NCI-H2029 treated with DMSO at 0.1 percent for 48 hours (cell line): Measurements from ENCODE around the gene TATDN2.
"Not testable (repeated sequence)": the region's sequence is repeated elsewhere in the genome, so short reads cannot be mapped to it uniquely, and the experiment has no call there.

Experiments used
- DNase-seq: peaks from one replicate; lab custom pipeline; 2025; lab: John Stamatoyannopoulos, UW

The TATDN2 gene

GRCh38 chr3:10289787-10290355 is 41.6 kb downstream of the TATDN2 start:
- no peak for DNase-seq

- DNase-seq: no peak
These were observed 42.4 kb downstream of the TATDN2 start for GRCh38 chr3:10290481-10291176.

DNA sequence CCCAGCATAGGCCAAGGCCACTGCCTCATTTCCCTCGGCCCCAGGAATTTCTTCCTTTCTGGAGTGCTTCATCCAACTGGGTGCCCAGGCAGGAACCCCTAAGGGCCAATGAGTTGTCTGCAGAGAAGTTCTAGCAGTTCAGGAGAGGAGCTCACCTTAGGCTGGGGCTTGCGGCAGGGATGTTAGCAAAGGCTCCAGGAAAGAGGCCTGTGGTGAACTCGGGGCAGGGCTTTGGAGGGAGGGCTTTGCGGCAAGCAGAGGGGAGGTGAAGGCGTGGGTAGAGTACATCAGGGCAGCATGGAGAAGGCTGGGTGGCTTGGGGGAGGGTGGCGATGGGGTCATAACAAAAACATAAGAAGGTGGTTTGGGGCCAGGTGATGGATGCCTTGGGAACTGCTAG is 43.4 kb downstream of the TATDN2 start:
- no peak for DNase-seq

- DNase-seq: no peak
These were observed 44.5 kb downstream of the TATDN2 start, which contains the start of gene GHRL for GRCh38 chr3:10292505-10293419. GHRL (minus strand) TSS chr3:10292947; CDS start chr3:10290180, 2,767 bp downstream.

GRCh38 chr3:10294030-10294586 is 45.8 kb downstream of the TATDN2 start:
- no peak for DNase-seq

DNA sequence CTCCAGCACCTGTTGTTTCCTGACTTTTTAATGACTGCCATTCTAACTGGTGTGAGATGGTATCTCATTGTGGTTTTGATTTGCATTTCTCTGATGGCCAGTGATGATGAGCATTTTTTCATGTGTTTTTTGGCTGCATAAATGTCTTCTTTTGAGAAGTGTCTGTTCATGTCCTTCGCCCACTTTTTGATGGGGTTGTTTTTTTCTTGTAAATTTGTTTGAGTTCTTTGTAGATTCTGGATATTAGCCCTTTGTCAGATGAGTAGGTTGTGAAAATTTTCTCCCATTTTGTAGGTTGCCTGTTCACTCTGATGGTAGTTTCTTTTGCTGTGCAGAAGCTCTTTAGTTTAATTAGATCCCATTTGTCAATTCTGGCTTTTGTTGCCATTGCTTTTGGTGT is 49.8 kb downstream of the TATDN2 start:
- not testable (repeated sequence) for DNase-seq

DNA sequence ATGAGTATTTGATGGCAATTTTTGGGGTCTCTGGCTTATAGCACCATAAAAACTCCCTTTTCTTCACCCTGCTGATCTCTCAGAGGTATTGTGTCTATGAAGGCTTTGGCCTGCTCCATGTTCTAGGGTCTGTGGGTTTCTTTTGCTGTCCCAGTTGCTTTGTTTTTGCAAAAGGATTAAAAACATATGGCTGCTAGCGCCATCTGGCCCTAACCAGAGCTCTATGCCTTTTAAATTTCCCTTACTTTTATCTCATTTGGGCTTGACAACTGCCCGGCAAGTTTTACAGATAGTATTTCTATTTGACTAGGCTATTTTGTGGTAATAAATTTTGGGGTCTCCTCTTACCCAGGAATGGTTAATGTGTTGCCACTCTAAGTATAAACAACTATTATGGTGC is 50.9 kb downstream of the TATDN2 start:
- DNase-seq: no peak

DNA sequence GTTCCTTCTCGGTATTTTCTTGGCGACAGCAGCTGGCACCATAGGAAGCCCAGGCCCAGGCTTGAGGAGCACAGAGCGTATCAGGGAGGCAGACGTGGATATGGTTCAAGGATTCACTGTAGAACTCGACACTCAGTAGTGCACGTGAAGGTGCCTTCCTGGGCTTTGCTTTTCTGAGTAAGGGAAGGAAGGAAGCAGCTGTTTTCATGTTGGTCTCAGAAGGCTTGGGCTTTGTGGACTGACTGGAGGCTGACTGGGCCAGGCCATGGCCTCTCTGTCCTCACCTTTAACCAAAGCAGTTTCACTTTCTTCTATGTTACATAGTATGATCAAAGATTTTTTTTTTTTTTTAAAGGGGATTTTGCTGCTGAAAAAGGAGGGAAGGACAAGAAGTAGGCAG is 51.4 kb downstream of the TATDN2 start:
- no peak for DNase-seq

DNA sequence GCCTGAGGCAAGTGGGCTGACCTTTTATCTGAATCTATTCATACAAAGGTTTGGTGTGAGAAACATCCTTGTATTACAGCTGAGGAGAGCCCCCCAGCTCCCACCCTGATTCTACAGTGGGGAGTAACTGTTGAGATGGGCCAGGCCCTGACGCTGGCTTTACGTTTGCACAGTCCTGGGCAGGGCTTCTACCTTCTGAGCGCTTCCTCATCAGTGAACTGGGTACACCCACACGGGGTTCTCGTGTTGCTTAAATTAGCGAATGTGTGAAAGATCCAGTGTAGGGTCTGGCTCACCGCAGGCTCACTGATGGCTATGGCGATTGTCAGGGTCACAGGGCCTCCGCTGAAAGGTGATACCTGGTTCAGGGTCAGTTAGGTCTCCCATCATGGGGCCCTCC is 51.8 kb downstream of the TATDN2 start:
- no peak for DNase-seq

GRCh38 chr3:10303105-10303504 is 54.8 kb downstream of the TATDN2 start:
- DNase-seq: no peak

GRCh38 chr3:10303785-10304184 is 55.5 kb downstream of the TATDN2 start:
- no peak for DNase-seq

DNA sequence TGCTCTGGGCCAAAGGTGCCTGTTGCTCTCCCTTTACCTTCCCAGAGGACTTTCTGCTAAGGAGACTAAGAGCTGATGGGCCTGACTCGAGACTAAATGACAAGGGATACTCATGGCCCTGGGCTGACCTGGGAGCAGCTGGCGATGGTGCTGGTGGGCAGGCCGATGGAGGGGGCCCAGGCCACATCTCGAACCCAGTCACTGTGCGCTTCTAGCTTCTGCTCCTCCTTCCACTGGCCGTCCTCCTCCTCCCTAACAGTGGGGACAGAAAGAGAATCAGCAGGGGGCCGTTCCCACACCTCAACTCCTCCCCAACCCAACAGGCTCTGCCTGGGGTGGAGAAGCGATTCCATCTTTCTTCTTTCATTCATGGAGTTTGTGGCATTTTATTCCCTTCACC is 56.6 kb downstream of the TATDN2 start:
- DNase-seq: no peak

GRCh38 chr3:10305331-10305902 is 57.2 kb downstream of the TATDN2 start:
- DNase-seq: no peak

DNA sequence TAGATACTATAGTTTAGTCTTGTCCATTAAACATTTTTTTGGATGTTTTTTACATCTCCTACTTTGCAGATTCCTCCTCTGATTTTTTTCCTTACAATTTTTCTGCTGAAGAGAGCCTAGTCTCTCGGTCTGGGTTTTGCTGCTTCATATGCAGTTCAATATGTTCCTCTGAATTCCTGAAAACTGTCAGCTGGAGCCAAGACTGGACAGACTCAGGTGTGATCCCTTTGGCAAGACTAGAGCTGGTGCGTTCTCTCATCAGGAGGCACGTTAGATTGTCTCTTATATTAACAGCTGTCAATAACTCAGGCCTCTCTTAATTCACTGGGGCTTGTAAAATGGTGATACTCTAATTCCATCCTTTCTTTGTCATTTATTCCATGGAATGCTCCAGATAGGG is 57.9 kb downstream of the TATDN2 start:
- DNase-seq: no peak

DNA sequence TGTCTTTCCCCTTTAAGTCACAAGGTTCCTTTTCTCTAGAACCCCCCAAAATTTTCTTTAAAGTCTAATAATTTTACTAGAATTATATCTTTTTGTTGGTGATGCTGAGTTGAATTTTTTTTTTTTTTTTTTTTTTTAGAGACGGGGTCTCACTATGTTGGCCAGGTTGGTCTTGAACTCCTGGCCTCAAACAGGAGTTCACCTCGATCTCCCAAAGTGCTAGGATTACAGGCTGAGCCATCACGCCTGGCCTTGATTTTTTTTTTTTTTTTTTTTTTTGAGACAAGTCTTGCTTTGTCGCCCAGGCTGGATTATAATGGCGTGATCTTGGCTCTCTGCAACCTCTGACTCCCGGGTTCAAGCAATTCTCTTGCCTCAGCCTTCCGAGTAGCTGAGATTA is 60.4 kb downstream of the TATDN2 start:
- DNase-seq: no peak

- no peak for DNase-seq
These were observed 61.5 kb downstream of the TATDN2 start for GRCh38 chr3:10309736-10310135.

DNA sequence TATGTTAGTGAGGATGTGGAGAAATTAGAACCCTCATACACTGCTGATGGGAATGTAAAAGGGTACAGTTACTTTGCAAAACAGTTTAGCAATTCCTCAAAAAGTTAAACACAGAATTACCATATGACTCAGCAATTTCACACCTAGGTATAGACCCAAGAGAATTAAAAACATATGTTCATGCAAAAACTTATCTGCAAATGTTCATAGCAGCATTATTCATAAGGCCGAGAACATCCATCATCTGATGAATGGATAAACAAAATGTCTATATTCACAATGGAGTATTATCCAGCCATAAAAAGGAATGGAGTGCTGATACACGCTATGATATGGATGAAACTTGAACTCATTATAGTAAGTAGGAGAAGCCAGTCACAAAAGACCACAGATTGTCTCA is 62.3 kb downstream of the TATDN2 start:
- DNase-seq: no peak

DNA sequence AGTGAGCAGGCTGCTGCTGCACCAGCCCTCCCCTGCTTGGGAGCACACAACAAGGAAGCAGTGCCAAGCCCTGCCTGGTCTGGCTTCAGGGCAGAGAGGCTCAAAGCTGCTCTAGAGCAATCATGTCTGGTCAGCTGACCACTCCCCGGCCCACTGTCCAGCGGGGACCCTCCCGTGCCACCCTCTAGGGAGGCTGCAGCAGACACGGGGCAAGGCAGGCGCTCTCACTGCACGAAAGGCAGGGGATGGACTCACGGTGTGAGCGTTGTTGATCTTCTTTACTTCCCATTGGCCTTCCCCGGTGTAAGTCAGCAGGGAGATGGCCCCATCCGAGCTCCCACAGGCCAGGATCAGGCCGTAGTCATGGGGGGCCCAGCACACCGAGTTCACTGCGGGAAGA is 63.5 kb downstream of the TATDN2 start:
- DNase-seq: no peak

DNA sequence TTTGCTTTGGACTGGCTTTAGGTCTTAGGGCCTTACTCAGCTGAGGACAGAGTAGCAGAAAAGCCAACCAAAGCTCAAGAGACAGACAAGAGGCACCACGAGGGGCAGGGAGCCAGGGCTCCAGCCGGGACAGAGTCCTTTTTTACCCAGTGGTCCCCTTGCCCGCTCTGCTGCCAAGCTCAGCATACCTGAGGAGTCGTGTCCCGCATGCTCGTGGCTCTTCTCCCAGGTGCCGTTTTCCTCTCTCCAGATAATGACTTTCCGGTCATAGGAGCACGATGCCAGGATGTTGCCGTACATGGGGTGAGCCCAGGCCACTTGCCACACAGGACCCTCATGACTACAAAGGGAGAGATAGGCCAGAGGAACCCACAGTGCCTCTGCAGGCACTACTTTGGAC is 64.1 kb downstream of the TATDN2 start:
- no peak for DNase-seq

- no peak for DNase-seq
These were observed 64.6 kb downstream of the TATDN2 start for GRCh38 chr3:10312861-10313260.

GRCh38 chr3:10315101-10315500 is 66.8 kb downstream of the TATDN2 start:
- no peak for DNase-seq

GRCh38 chr3:10315771-10316344 is 67.6 kb downstream of the TATDN2 start:
- DNase-seq: no peak
